Spleen (tissue), 7 donors: ENCODE data around the gene HDAC5.

ENCODE experiments used
- POLR2A ChIP-seq, 3 donors: fragments of 450-650 bp; IDR thresholded peaks; one replicate each; pipeline ENCODE4 v1.5.1; 2017; ENCODE audit warnings: antibody characterized with exemption in 3 of 3, mild to moderate bottlenecking in 1 of 3
- POLR2AphosphoS5 ChIP-seq, 3 donors: sonication (generic); formaldehyde crosslinking; IDR thresholded peaks; one replicate each; pipeline ENCODE4 v1.5.1; 2017; ENCODE audit warnings: antibody characterized with exemption in 3 of 3
- TF ChIP-seq, protein P1 (sequence below), 11 experiments: fragments of 200-600 bp in 7 of 11; fragments of 450-650 bp in 4 of 11; sonication (generic) in 4 of 11; IDR thresholded peaks in 8 of 11; conservative IDR thresholded peaks in 3 of 11; 1 replicate in 7 of 11; 2 replicates in 4 of 11; pipeline versions ENCODE4 v1.4.0 to v1.8.0; 2016 to 2021; ENCODE audit warnings: antibody characterized with exemption in 11 of 11, inconsistent platforms in 4 of 11, mild to moderate bottlenecking in 1 of 11
- donor health status: DM: no; HTN: no; CAD: no; lungs with moderate emphysema.
- donor health status: DM: no; HTN: no; CAD: no.
- donor health status: DM: no; HTN: no; CAD: no.

- TF ChIP-seq, protein P1, sequence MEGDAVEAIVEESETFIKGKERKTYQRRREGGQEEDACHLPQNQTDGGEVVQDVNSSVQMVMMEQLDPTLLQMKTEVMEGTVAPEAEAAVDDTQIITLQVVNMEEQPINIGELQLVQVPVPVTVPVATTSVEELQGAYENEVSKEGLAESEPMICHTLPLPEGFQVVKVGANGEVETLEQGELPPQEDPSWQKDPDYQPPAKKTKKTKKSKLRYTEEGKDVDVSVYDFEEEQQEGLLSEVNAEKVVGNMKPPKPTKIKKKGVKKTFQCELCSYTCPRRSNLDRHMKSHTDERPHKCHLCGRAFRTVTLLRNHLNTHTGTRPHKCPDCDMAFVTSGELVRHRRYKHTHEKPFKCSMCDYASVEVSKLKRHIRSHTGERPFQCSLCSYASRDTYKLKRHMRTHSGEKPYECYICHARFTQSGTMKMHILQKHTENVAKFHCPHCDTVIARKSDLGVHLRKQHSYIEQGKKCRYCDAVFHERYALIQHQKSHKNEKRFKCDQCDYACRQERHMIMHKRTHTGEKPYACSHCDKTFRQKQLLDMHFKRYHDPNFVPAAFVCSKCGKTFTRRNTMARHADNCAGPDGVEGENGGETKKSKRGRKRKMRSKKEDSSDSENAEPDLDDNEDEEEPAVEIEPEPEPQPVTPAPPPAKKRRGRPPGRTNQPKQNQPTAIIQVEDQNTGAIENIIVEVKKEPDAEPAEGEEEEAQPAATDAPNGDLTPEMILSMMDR (IDR thresholded peaks at IDR 0.05 in 8 of 11, conservative IDR thresholded peaks at IDR 0.05 in 3 of 11) = no peak
- TF ChIP-seq POLR2A (IDR thresholded peaks at IDR 0.05) (no peak), POLR2AphosphoS5 (IDR thresholded peaks at IDR 0.05) (no peak)
These were observed 1.2 kb downstream of the HDAC5 start for GRCh38 chr17:44121997-44122815.
